ENCODE data around the gene BEST3. TPM values are rescaled to one million over a fixed set of nuclear protein-coding genes. Genes with fewer than 3 reads are reported as not detected.

BEST3 gene
- total and polyA plus RNA-seq, 7 donors = 41.8 to 181 (median 141) TPM

DNA sequence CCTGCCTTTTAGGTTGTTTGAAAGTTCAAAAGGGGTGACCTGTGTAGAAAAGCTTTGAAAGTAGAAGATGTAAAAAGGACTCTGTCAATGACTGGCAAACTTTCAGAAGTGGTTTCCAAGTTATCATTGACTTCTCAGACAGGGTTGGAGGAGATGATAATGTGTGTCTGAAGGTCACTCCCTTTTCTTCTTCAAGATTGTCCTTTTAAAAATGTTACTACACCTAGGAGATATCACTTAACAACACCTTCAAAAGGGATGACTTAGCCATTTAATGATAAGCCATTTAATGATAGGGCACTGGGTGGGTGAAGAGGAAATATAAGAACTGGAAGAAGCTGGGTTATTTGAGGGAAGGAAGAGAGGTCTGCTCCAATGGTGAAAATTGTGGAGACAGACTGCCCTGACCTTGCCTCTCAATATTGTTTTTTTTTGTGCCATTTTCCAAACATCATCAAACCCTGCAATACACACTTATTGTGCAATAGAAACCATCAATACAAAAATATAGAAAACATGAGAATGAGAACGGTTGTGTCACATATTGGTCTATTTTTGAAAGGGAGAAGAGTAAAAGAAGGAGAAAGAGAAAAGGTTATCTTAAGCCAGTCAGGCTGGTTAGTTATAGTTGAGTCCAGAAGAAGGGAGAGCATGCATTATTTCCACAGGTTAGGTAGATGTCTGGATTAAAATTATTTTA, 38.8 kb downstream of the BEST3 start:
- Histone ChIP-seq H3K36me3 (ENCODE audit: insufficient read depth in 1 of 2, low read depth in 1 of 2) (peaks cover 2 to 31% of the 10 kb centered on the region in 2 donors), H3K4me1 (peaks cover 45% of the 10 kb centered on the region), H3K4me3 (no peak overlapping the region), H3K27ac (peak overlapping the region; percentile 82), H3K27me3 (ENCODE audit: insufficient read depth in 3 of 3, low read length in 2 of 3) (no peaks in the 10 kb centered on the region), H3K9me3 (no peaks in the 10 kb centered on the region)
- TF ChIP-seq, protein P1, sequence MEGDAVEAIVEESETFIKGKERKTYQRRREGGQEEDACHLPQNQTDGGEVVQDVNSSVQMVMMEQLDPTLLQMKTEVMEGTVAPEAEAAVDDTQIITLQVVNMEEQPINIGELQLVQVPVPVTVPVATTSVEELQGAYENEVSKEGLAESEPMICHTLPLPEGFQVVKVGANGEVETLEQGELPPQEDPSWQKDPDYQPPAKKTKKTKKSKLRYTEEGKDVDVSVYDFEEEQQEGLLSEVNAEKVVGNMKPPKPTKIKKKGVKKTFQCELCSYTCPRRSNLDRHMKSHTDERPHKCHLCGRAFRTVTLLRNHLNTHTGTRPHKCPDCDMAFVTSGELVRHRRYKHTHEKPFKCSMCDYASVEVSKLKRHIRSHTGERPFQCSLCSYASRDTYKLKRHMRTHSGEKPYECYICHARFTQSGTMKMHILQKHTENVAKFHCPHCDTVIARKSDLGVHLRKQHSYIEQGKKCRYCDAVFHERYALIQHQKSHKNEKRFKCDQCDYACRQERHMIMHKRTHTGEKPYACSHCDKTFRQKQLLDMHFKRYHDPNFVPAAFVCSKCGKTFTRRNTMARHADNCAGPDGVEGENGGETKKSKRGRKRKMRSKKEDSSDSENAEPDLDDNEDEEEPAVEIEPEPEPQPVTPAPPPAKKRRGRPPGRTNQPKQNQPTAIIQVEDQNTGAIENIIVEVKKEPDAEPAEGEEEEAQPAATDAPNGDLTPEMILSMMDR (IDR thresholded peaks at IDR 0.05) = no peak
- WGBS, 3 donors = 83 to 96% (median 86%) methylated on average over 1 of the region's 1 CpG
- ATAC-seq (no peak), DNase-seq (no peak)
- intact Hi-C loops (cut with DNase I) = no loop called here

DNA sequence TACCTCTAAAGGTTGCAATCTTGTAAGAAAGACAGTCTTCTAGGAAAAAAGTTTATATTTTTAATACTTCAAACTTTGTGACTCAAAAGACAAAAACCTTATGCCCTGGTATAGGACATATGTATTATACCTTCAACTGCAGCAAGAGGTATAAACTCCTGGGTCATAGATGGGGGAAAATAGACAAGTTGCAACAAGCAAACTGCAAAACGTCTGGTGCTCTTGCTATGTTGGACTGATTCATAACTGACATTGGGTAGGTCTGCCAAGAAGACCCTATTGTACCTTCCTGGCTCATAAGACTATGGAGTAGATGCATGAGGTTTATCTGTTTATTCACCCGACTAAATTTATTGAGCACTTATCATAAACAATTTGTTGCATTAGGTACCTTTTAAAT, 40.9 kb downstream of the BEST3 start:
- no peaks in the 10 kb centered on the region for H3K27me3 ChIP-seq (ENCODE audit: insufficient read depth in 3 of 3, low read length in 2 of 3)
- H3K27ac ChIP-seq = peak overlapping the region; percentile 82
- ATAC-seq (no peak), DNase-seq (no peak)
- H3K36me3 ChIP-seq (ENCODE audit: insufficient read depth in 1 of 2, low read depth in 1 of 2) = peaks cover 2 to 28% of the 10 kb centered on the region in 2 donors
- no peak overlapping the region for H3K4me3 ChIP-seq
- no peaks in the 10 kb centered on the region for H3K9me3 ChIP-seq
- TF ChIP-seq, protein P1 (IDR thresholded peaks at IDR 0.05) = no peak
- 51 to 58% (median 55%) methylated on average over 2 of the region's 2 CpGs for WGBS, 3 donors
- H3K4me1 ChIP-seq = peaks cover 45% of the 10 kb centered on the region
- intact Hi-C loops (cut with DNase I) = loop anchor here in 1 of 2 donors (5.0 kb wide), 1 partner anchor 39 kb away; the partner anchor contains the start of gene BEST3

DNA sequence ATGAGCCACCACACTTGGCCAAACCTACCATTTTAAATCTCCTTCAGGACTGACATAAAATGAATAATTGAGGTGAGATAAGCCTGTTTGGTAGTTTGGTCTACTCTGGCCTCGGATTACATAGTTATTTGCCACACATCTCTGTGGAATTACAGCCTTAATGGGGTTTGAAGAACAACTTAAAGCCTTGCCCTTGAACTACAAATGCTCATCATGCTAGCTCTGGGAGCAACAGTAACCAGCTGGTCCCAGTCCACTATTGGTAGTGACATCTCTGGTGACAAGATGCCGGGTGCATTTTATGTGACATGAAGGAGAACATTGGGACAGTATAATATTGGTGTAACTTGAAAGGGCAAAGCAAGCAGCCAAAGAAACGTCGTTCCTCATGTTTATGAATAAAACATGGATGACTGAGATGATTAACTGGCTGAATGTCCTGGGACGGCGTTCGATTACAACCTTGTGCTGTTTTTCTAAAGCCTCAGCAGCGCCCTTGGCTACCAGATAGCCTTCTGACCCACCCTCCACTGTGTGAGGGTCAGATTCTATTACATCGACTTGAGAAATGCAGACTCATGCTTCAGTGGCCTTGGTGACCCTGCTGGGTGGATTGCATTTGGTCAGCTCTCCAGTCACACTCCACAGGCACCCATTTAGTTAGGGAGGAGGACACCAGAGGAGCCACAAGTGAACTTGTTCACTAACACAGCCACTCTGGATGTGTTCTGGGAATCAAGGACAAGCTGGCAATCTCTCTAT, 41.5 kb downstream of the BEST3 start:
- no peak overlapping the region for H3K4me3 ChIP-seq
- H3K27ac ChIP-seq = peak overlapping the region; percentile 82
- WGBS, 3 donors = 18 to 34% (median 29%) methylated on average over 9 of the region's 9 CpGs
- H3K27me3 ChIP-seq (ENCODE audit: insufficient read depth in 3 of 3, low read length in 2 of 3) = no peaks in the 10 kb centered on the region
- peaks cover 2 to 27% of the 10 kb centered on the region in 2 donors for H3K36me3 ChIP-seq (ENCODE audit: insufficient read depth in 1 of 2, low read depth in 1 of 2)
- ATAC-seq (peak; percentile 94 to 96 (median 94)), DNase-seq (peak; percentile 63 to 89)
- TF ChIP-seq, protein P1 (IDR thresholded peaks at IDR 0.05) = no peak
- intact Hi-C loops (cut with DNase I) = loop anchor here in 1 of 2 donors (5.0 kb wide), 1 partner anchor 40 kb away; the partner anchor contains the start of gene BEST3
- H3K4me1 ChIP-seq = peaks cover 45% of the 10 kb centered on the region
- H3K9me3 ChIP-seq = no peaks in the 10 kb centered on the region

DNA sequence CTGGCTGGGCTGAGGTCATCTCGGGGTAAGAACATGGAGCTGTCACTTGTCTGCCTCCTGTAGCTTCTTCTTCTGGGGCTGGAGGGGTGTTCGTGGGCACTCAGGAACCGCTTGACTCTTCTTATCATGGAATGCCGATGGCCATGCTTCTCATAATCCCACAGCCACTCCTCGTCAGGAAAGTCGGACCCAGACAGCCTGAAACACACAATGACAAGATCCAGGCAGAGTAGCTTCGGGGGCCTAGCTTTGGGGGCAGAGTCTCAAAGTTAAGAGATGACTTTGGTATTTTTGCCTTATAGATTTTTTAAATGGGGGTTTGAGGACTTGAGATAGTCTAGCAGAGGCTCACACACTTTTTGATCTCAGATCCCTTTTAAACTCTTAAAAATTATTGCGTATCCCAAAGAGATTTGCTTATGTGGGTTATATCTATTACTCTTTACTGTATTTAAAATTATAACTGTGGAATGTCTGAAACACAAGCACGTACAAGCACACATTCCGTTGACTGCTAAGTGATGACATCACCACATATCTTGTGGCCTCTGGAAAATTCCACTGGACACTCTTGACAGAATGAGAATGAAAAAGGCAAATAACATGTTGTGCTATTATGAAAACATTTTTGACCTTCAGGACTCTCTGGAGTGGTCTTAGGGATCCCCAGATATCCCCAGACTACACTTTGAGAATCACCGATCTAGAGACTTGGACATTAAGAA, 43.3 kb downstream of the BEST3 start:
- Histone ChIP-seq H3K27ac (peak overlapping the region; percentile 82), H3K27me3 (ENCODE audit: insufficient read depth in 3 of 3, low read length in 2 of 3) (no peaks in the 10 kb centered on the region)

More for the DNA sequence above, 43.3 kb downstream of the BEST3 start:
- ATAC-seq = no peak
- TF ChIP-seq, protein P1 (IDR thresholded peaks at IDR 0.05) = no peak
- peaks cover 0 to 23% of the 10 kb centered on the region in 2 donors for H3K36me3 ChIP-seq (ENCODE audit: insufficient read depth in 1 of 2, low read depth in 1 of 2)
- no peak for DNase-seq
- 69% methylated on average over 11 of the region's 11 CpGs for WGBS, 3 donors
- H3K4me1 ChIP-seq = peaks cover 31% of the 10 kb centered on the region
- H3K9me3 ChIP-seq = no peaks in the 10 kb centered on the region
- no peak overlapping the region for H3K4me3 ChIP-seq
- intact Hi-C loops (cut with DNase I) = loop anchor here in 1 of 2 donors (5.0 kb wide), 1 partner anchor 42 kb away; the partner anchor contains the start of gene BEST3
